GM12875 (cell line): ENCODE results near the gene CANX.

ENCODE experiments used
- H3K4me3 ChIP-seq: one replicate; pipeline ENCODE4 v1.5.1; 2011; ENCODE audit warnings: low read depth, low read length, control low read depth
- CTCF ChIP-seq: IDR thresholded peaks from 2 replicates; pipeline ENCODE4 v1.5.1; 2011; ENCODE audit warnings: low read depth, mild to moderate bottlenecking, control low read depth, inconsistent platforms, low read length, moderate library complexity, borderline replicate concordance; ENCODE audit not compliant: insufficient read depth

Gene CANX

GRCh38 chr5:179697993-179698934 is 503 bp upstream of the CANX start:
- no peak for TF ChIP-seq CTCF
- H3K4me3 ChIP-seq, result peak overlapping the region; percentile 95

- H3K4me3 ChIP-seq, result peak overlapping the region; percentile 95
- no peak for TF ChIP-seq CTCF
Measured at GRCh38 chr5:179699616-179700237, 960 bp downstream of the CANX start.

GRCh38 chr5:179700401-179700918 is 1.7 kb downstream of the CANX start:
- TF ChIP-seq CTCF, result no peak
- H3K4me3 ChIP-seq, result peak overlapping the region; percentile 52

- H3K4me3 ChIP-seq, result no peak overlapping the region
- TF ChIP-seq CTCF, result no peak
Measured at GRCh38 chr5:179716286-179716685, 17.5 kb downstream of the CANX start.

- H3K4me3 ChIP-seq, result no peak overlapping the region
- no peak for TF ChIP-seq CTCF
Measured at GRCh38 chr5:179720222-179720621, 21.5 kb downstream of the CANX start.

- no peak overlapping the region for H3K4me3 ChIP-seq
- no peak for TF ChIP-seq CTCF
Measured at GRCh38 chr5:179724163-179724562, 25.4 kb downstream of the CANX start.
